Lower leg skin (tissue), 3 donors: ENCODE results near the gene C14orf180.

Experiments
- POLR2A ChIP-seq, 2 donors: fragments of 450-650 bp; IDR thresholded peaks; one replicate each; pipeline ENCODE4 v1.6.1; 2016 to 2017; ENCODE audit warnings: antibody characterized with exemption in 2 of 2, mild to moderate bottlenecking in 1 of 2, moderate library complexity in 1 of 2
- TF ChIP-seq, protein P1 (sequence below), 3 donors: fragments of 450-650 bp; IDR thresholded peaks; one replicate each; pipeline ENCODE4 v1.5.1; 2016; ENCODE audit warnings: antibody characterized with exemption in 3 of 3, mild to moderate bottlenecking in 3 of 3, moderate library complexity in 2 of 3

- TF ChIP-seq, protein P1, sequence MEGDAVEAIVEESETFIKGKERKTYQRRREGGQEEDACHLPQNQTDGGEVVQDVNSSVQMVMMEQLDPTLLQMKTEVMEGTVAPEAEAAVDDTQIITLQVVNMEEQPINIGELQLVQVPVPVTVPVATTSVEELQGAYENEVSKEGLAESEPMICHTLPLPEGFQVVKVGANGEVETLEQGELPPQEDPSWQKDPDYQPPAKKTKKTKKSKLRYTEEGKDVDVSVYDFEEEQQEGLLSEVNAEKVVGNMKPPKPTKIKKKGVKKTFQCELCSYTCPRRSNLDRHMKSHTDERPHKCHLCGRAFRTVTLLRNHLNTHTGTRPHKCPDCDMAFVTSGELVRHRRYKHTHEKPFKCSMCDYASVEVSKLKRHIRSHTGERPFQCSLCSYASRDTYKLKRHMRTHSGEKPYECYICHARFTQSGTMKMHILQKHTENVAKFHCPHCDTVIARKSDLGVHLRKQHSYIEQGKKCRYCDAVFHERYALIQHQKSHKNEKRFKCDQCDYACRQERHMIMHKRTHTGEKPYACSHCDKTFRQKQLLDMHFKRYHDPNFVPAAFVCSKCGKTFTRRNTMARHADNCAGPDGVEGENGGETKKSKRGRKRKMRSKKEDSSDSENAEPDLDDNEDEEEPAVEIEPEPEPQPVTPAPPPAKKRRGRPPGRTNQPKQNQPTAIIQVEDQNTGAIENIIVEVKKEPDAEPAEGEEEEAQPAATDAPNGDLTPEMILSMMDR (IDR thresholded peaks at IDR 0.05) = no peak
- no peak for TF ChIP-seq POLR2A (IDR thresholded peaks at IDR 0.05)
Measured at GRCh38 chr14:104632781-104633180, 53.2 kb downstream of the C14orf180 start.
